ENCODE results near the gene CDC42BPA. TPM values are rescaled to one million over a fixed set of nuclear protein-coding genes. Genes with fewer than 3 reads are reported as not detected.
"Not testable (repeated sequence)": the region's sequence is repeated elsewhere in the genome, so short reads cannot be mapped to it uniquely, and the experiment has no call there.

Gene CDC42BPA
- total and polyA plus RNA-seq, 5 donors = 12.9 to 38.0 (median 36.5) TPM

DNA sequence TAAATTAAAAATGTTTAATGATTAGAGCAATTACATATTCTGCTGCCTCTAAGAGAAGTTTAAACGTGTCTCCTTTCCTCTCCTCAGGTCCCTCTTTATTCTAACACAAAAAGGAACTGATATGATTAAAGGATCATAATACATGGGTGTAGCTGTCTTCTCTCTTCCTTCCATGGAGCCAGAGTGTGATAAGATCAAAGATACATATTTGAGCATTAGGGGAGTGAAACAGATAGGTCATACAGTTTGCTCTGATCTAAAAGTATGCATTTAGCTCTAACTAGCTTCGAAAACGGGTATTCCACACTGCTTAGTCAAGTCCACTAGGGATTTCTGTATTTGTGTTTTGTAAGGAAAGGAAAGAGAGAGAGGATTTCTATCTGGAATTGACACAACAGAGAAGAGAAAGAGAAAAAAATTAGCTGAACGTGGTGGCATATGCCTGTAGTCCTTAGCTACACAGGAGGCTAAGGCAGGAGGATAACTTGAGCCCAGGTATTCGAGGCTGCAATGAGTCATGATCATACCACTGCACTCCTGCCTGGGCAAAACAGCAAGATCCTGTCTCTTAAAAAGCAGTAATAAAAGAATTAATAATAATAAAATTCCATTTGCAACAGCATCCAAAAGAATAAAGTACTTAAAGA lies 63.1 kb downstream of the CDC42BPA start:
- ATAC-seq = no peak
- WGBS = 63% methylated on average over 5 of the region's 5 CpGs
- no peak for DNase-seq

DNA sequence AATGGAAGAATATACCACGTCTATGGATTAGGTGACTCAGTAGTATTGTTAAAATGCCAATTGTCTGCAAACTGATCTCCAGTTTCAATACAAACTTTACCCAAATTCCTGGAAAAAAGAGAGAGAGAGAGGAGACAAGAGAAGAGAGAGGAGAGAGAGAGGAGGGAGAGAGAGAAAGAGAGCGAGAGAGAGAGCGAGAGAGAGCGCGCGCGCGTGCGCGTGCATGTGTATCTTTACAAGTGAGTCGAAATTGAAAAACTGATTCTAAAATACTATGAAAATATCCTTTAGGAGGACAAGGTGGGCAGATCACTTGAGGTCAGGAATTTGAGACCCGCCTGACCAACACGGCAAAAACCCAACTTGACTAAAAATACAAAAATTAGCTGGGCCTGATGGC lies 65.2 kb downstream of the CDC42BPA start:
- DNase-seq = peak in 1 of 3 donors; percentile 4
- no peak overlapping the region for H3K4me3 ChIP-seq (ENCODE audit: low read length)
- no peaks in the 10 kb centered on the region for H3K27me3 ChIP-seq (ENCODE audit: control insufficient read depth, insufficient read depth)
- H3K9me3 ChIP-seq (ENCODE audit: control insufficient read depth, low read length) = no peaks in the 10 kb centered on the region
- WGBS = 93% methylated on average over 13 of the region's 13 CpGs
- H3K27ac ChIP-seq (ENCODE audit: low read length) = no peak overlapping the region
- no peaks in the 10 kb centered on the region for H3K4me1 ChIP-seq (ENCODE audit: control insufficient read depth, insufficient read depth, low read length)
- intact Hi-C loops (cut with DNase I) = no loop called here
- no peak for ATAC-seq

More for the DNA sequence above, 63.1 kb downstream of the CDC42BPA start:
- Histone ChIP-seq H3K27me3 (ENCODE audit: control insufficient read depth, insufficient read depth) (no peaks in the 10 kb centered on the region), H3K9me3 (ENCODE audit: control insufficient read depth, low read length) (no peaks in the 10 kb centered on the region), H3K4me1 (ENCODE audit: control insufficient read depth, insufficient read depth, low read length) (peaks cover 1% of the 10 kb centered on the region), H3K27ac (ENCODE audit: low read length) (no peak overlapping the region), H3K4me3 (ENCODE audit: low read length) (no peak overlapping the region)
- intact Hi-C loops (cut with DNase I) = no loop called here

DNA sequence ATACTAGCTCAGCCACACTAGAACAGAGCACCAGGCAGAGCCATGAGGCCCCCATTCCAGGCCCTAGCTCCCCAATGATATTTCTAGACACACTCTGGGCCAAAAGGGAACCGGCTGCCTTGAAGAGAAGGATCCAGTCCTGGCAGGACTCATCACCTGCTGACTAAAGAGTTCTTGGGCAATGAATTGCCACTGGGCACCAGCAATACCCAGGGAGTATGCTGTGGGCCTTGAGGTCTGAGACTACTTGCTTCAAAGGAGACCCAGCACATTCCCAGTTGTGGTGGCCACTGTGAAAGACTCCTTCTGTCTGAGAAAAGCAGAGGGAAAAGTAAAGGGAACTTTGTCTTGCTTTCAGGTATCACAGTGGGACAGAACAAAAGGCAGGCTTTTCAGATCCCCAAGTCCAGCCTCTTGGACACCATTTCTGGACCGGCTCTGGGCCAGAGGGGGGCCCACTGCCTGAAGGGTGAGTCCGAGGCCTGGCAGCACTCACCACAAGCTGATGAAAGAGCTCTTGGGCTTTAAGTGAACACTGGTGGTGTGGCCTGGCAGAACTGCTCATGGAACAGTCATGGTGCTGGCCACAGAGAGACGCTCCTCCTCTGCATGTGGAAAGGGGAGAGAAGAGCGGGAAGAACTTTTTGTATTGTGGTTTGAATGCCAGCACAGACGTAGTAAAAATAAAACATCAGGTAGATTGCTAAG lies 72.5 kb downstream of the CDC42BPA start:
- no peak overlapping the region for H3K4me3 ChIP-seq (ENCODE audit: low read length)
- no peaks in the 10 kb centered on the region for H3K27me3 ChIP-seq (ENCODE audit: control insufficient read depth, insufficient read depth)
- peak; percentile 51 to 66 (median 55) for DNase-seq
- H3K9me3 ChIP-seq (ENCODE audit: control insufficient read depth, low read length) = no peaks in the 10 kb centered on the region
- ATAC-seq = peak; percentile 64 to 84
- intact Hi-C loops (cut with DNase I) = loop anchor here in 1 of 4 donors (10.0 kb wide), 1 partner anchor 49 kb away; no protein-coding TSS in a partner anchor
- H3K4me1 ChIP-seq (ENCODE audit: control insufficient read depth, insufficient read depth, low read length) = peaks cover 7% of the 10 kb centered on the region
- WGBS = 74% methylated on average over 6 of the region's 6 CpGs
- peak overlapping the region; percentile 36 for H3K27ac ChIP-seq (ENCODE audit: low read length)

DNA sequence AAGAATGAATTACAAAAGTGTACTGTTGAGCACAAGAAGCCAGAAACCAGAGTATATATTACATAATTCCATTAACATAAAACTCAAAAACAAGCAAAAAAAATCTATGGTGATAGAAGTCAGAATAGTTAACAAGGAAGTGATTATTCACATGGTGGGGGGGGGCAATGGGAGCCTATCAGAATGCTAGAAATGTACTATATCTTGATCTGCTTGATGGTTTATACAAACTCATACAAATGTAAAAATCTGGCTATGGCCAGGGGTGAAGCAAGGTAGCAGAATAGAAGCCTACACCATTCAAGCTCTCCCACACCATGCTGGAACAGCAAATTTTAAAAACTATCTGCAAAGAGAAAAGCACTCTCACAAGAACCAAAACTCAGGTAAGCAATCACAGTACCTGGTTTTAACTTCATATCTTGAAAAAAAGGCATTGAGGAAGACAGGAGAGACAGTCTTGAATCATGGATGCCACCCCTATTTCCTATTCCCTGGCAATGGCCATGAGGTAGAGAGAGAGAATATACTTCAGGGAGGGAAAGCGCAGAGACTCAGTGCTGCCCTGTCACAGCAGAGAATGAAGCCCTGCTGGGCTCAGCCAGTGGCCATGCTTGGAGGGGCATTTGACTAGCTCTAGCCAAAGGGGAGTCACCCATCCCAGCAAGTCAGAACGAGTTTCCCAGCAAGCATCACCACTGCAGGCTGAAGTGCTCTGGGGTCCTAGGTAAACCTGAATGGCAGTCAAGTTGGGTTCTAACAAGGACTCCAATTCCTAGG lies 73.8 kb downstream of the CDC42BPA start:
- H3K27me3 ChIP-seq (ENCODE audit: control insufficient read depth, insufficient read depth) = no peaks in the 10 kb centered on the region
- H3K9me3 ChIP-seq (ENCODE audit: control insufficient read depth, low read length) = no peaks in the 10 kb centered on the region
- ATAC-seq (peak; percentile 8 to 29), DNase-seq (no peak)
- H3K4me3 ChIP-seq (ENCODE audit: low read length) = no peak overlapping the region
- no peak overlapping the region for H3K27ac ChIP-seq (ENCODE audit: low read length)
- intact Hi-C loops (cut with DNase I) = loop anchor here in 1 of 4 donors (10.0 kb wide), 1 partner anchor 50 kb away; no protein-coding TSS in a partner anchor
- H3K4me1 ChIP-seq (ENCODE audit: control insufficient read depth, insufficient read depth, low read length) = peaks cover 7% of the 10 kb centered on the region
- WGBS = 97% methylated on average over 2 of the region's 2 CpGs

DNA sequence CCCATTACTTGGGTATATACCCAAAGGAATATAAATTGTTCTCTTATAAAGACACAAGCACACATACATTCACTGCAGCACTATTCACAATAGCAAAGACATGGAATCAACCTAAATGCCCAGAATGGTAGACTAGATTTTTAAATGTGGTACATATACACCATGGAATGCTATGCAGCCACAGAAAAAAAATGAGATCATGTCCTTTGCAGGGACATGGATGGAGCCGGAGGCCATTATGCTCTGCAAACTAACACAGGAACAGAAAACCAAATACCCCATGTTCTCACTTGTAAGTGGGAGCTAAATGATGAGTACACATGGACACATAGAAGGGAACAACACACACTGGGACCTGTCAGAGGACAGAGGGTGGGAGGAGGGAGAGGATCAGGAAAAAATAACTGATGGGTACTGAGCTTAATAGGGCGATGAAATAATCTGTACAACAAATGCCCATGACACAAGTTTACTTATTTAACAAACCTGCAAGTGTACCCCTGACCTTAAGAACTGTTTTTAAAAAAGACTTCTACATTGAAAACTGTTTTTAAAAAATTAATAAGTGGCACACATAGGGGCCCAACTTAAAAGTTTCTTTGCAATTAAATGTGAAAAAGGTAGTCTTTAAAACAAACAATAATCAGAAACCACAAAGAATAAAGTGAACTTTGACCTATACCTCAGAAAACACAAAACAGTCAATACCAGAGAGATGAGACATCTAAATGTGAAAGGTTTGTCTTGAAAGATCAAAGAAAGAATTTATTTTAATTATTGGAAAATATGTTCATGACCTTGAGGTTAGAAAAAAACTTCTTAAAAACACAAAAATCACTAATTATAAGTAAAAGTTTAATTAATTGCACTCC lies 75.2 kb downstream of the CDC42BPA start:
- no peaks in the 10 kb centered on the region for H3K9me3 ChIP-seq (ENCODE audit: control insufficient read depth, low read length)
- ATAC-seq = peak in 1 of 2 donors; percentile 38
- intact Hi-C loops (cut with DNase I) = loop anchor here in 1 of 4 donors (10.0 kb wide), 1 partner anchor 52 kb away; no protein-coding TSS in a partner anchor
- peak overlapping the region; percentile 52 for H3K27ac ChIP-seq (ENCODE audit: low read length)
- 74% methylated on average over 2 of the region's 2 CpGs for WGBS
- no peak overlapping the region for H3K4me3 ChIP-seq (ENCODE audit: low read length)
- peaks cover 7% of the 10 kb centered on the region for H3K4me1 ChIP-seq (ENCODE audit: control insufficient read depth, insufficient read depth, low read length)
- H3K27me3 ChIP-seq (ENCODE audit: control insufficient read depth, insufficient read depth) = no peaks in the 10 kb centered on the region
- DNase-seq = no peak

DNA sequence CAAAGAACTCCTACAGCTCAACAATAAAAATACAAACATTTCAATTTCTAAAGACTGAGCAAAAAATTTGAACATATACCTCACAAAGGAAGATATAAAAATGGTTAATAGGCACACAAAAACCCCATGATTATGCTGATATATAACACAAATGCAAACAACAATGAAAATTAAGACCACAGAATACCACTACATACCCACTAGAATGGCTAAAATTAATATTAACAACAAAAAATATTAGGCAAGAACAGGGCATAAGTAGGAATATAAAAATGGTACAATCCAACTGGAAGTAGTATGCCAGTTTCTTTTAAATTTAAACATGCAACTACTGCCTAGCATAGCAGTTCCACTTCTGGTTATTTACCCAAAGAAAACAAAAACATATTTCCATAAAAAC lies 77.3 kb downstream of the CDC42BPA start:
- Histone ChIP-seq H3K4me3 (ENCODE audit: low read length) (no peak overlapping the region), H3K27ac (ENCODE audit: low read length) (no peak overlapping the region), H3K9me3 (ENCODE audit: control insufficient read depth, low read length) (no peaks in the 10 kb centered on the region), H3K27me3 (ENCODE audit: control insufficient read depth, insufficient read depth) (no peaks in the 10 kb centered on the region), H3K4me1 (ENCODE audit: control insufficient read depth, insufficient read depth, low read length) (peaks cover 6% of the 10 kb centered on the region)
- ATAC-seq (no peak), DNase-seq (no peak)
- intact Hi-C loops (cut with DNase I) = loop anchor here in 1 of 4 donors (10.0 kb wide), 1 partner anchor 54 kb away; no protein-coding TSS in a partner anchor

DNA sequence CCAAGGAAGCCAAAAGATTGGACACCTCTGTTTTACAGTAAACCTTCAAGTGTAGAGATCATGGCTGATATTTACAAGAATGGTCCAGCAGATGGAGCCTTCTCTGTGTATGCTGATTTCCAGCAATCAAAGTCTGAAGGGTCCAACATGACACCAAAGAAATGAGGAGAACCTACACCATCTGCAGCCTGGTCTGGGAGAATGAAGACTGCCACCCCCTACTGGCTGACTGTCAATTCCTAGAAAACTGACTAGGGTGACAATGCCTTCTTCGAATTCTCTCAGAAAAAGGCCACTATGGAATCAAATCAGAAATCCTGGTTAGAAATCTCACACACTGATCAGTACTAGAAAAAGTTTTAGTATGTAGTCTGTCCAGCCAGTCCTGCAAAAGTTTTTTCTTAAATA lies 83.3 kb downstream of the CDC42BPA start:
- WGBS = 81% methylated on average over 1 of the region's 1 CpG
- ATAC-seq = peak; percentile 51 to 71

DNA sequence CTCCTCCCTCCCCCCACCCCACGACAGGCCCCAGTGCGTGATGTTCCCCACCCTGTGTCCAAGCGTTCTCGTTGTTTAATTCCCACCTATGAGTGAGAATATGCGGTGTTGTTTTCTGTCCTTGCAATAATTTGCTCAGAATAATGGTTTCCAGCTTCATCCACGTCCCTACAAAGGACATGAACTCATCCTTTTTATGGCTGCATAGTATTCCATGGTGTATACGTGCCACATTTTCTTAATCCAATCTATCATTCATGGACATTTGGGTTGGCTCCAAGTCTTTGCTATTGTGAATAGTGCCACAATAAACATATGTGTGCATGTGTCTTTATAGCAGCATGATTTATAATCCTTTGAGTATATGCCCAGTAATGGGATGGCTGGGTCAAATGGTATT lies 87.2 kb downstream of the CDC42BPA start:
- not testable (repeated sequence) for H3K4me1 ChIP-seq (ENCODE audit: control insufficient read depth, insufficient read depth, low read length); H3K4me3 ChIP-seq (ENCODE audit: low read length); H3K27ac ChIP-seq (ENCODE audit: low read length); ATAC-seq; H3K27me3 ChIP-seq (ENCODE audit: control insufficient read depth, insufficient read depth); DNase-seq; H3K9me3 ChIP-seq (ENCODE audit: control insufficient read depth, low read length)
- intact Hi-C loops (cut with DNase I) = loop anchor here in 1 of 4 donors (10.0 kb wide), 1 partner anchor 94 kb away; no protein-coding TSS in a partner anchor
- WGBS = 98% methylated on average over 7 of the region's 7 CpGs

More for the DNA sequence above, 83.3 kb downstream of the CDC42BPA start:
- Histone ChIP-seq H3K9me3 (ENCODE audit: control insufficient read depth, low read length) (no peaks in the 10 kb centered on the region), H3K4me3 (ENCODE audit: low read length) (no peak overlapping the region), H3K27me3 (ENCODE audit: control insufficient read depth, insufficient read depth) (no peaks in the 10 kb centered on the region), H3K27ac (ENCODE audit: low read length) (no peak overlapping the region), H3K4me1 (ENCODE audit: control insufficient read depth, insufficient read depth, low read length) (peaks cover 3% of the 10 kb centered on the region)
- intact Hi-C loops (cut with DNase I) = loop anchor here in 3 of 4 donors (2.0 to 10.0 kb wide), 4 partner anchors 90 to 207 kb away; no protein-coding TSS in a partner anchor
- no peak for DNase-seq

DNA sequence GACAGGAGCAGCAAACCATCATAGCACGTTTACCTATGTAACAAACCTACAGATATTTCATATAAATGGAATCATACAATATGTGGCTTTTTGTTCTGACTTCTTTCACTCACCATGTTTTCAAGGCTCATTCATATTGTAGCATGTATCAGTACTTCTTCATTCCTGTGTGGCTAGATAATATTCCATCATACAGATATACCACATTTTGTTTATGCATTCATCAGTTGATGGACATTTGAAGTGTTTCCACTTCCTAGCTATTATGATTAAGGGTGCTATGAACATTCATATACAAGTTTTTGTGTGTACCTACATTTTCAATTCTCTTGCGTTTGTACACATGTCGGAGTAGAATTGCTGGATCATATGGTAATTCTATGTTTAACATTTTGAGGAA lies 90.1 kb downstream of the CDC42BPA start:
- Histone ChIP-seq H3K9me3 (ENCODE audit: control insufficient read depth, low read length) (no peaks in the 10 kb centered on the region), H3K27me3 (ENCODE audit: control insufficient read depth, insufficient read depth) (no peaks in the 10 kb centered on the region), H3K27ac (ENCODE audit: low read length) (no peak overlapping the region), H3K4me3 (ENCODE audit: low read length) (no peak overlapping the region), H3K4me1 (ENCODE audit: control insufficient read depth, insufficient read depth, low read length) (peaks cover 2% of the 10 kb centered on the region)
- ATAC-seq = no peak
- intact Hi-C loops (cut with DNase I) = no loop called here
- no peak for DNase-seq
- 96% methylated on average over 3 of the region's 3 CpGs for WGBS

DNA sequence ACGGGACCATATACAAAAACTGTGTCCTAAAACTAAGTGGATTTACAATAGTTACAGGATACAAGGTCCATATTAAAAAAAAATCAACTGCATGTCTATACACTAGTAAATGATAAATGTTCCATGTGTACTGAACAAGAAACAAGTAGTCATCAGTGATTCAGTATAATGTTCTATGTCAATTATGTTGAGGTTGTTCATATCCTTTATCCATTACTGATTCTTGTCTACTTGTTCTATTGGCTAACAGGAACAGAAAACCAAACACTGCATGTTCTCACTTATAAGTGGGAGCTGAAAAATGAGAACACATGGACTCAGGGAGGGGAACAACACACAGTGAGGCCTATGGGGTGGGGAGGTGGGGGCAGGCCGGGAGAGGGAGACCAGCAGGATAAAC lies 90.5 kb downstream of the CDC42BPA start:
- DNase-seq (no peak), ATAC-seq (no peak)
- Histone ChIP-seq H3K4me1 (ENCODE audit: control insufficient read depth, insufficient read depth, low read length) (peaks cover 2% of the 10 kb centered on the region), H3K27ac (ENCODE audit: low read length) (no peak overlapping the region), H3K4me3 (ENCODE audit: low read length) (no peak overlapping the region), H3K27me3 (ENCODE audit: control insufficient read depth, insufficient read depth) (no peaks in the 10 kb centered on the region), H3K9me3 (ENCODE audit: control insufficient read depth, low read length) (no peaks in the 10 kb centered on the region)
- WGBS = 83% methylated on average over 2 of the region's 2 CpGs
- intact Hi-C loops (cut with DNase I) = no loop called here
